GM18951 (cell line): ENCODE data around the gene KLHL17.
A peak's percentile ranks its signal among the peaks of the same experiment; 100 is the strongest.
"Not testable (repeated sequence)": the region's sequence is repeated elsewhere in the genome, so short reads cannot be mapped to it uniquely, and the experiment has no call there.

ENCODE experiments used
- POLR2A ChIP-seq: IDR thresholded peaks from 4 replicates; pipeline ENCODE4 v1.6.1; 2011; ENCODE audit warnings: mild to moderate bottlenecking; ENCODE audit not compliant: insufficient read length, insufficient read depth; ENCODE audit errors: extremely low read depth
- in situ Hi-C: fragments of 300-500 bp; cut with MboI; formaldehyde crosslinking; loops from one replicate; pipeline ENCODE4 v1.12.0; 2022; ENCODE audit warnings: low sequenced_read_pairs, mixed read lengths, inconsistent platforms; ENCODE audit not compliant: unreplicated experiment

Gene KLHL17

GRCh38 chr1:991895-992294 is 31.5 kb downstream of the KLHL17 start:
- TF ChIP-seq POLR2A = no peak
- in situ Hi-C loops = no loop called here

GRCh38 chr1:992362-992761 is 32.0 kb downstream of the KLHL17 start:
- no peak for TF ChIP-seq POLR2A
- in situ Hi-C loops = no loop called here

GRCh38 chr1:993379-993995 is 33.1 kb downstream of the KLHL17 start:
- no peak for TF ChIP-seq POLR2A
- in situ Hi-C loops = no loop called here

GRCh38 chr1:994546-994945 is 34.2 kb downstream of the KLHL17 start:
- in situ Hi-C loops = not testable (repeated sequence)

- TF ChIP-seq POLR2A = no peak
- in situ Hi-C loops = no loop called here
Observed at GRCh38 chr1:995665-996633, 35.6 kb downstream of the KLHL17 start.

GRCh38 chr1:996851-997712 is 36.7 kb downstream of the KLHL17 start:
- in situ Hi-C loops = no loop called here
- TF ChIP-seq POLR2A = no peak

GRCh38 chr1:997713-997992 is 37.3 kb downstream of the KLHL17 start:
- no peak for TF ChIP-seq POLR2A
- in situ Hi-C loops = no loop called here

- no peak for TF ChIP-seq POLR2A
- in situ Hi-C loops = no loop called here
Observed at GRCh38 chr1:997993-998744, 37.8 kb downstream of the KLHL17 start.

GRCh38 chr1:998745-998994 is 38.3 kb downstream of the KLHL17 start:
- in situ Hi-C loops = no loop called here
- TF ChIP-seq POLR2A = no peak

- no peak for TF ChIP-seq POLR2A
- in situ Hi-C loops = no loop called here
Observed at GRCh38 chr1:998995-999724, 38.8 kb downstream of the KLHL17 start.

- in situ Hi-C loops = no loop called here
Observed at GRCh38 chr1:999725-1000356, 39.5 kb downstream of the KLHL17 start, which contains the start of gene HES4. Gene HES4, minus strand, starts transcription at chr1:1000097. Its CDS starts 124 bp downstream, at chr1:999973.

More at GRCh38 chr1:999725-1000356, 39.5 kb downstream of the KLHL17 start, which contains the start of gene HES4:
- peak; percentile 60 for TF ChIP-seq POLR2A
